Loucy (cell line): ENCODE measurements around the gene PSMA4.
"Not testable (repeated sequence)": the region's sequence is repeated elsewhere in the genome, so short reads cannot be mapped to it uniquely, and the experiment has no call there.

ENCODE experiments used
- H2AFZ ChIP-seq: fragments of 200-600 bp; sonication (generic); 2 replicates; pipeline ENCODE4 v1.6.0; 2016; ENCODE audit warnings: antibody characterized with exemption, mild to moderate bottlenecking, low read length, moderate library complexity
- H3F3A ChIP-seq: fragments of 200-600 bp; 2 replicates; pipeline ENCODE4 v1.6.0; 2016; ENCODE audit warnings: antibody characterized with exemption, low read depth, mild to moderate bottlenecking
- H3K27me3 ChIP-seq: fragments of 200-600 bp; sonication (generic); 2 replicates; pipeline ENCODE4 v1.6.1; 2014; ENCODE audit warnings: low read length, mild to moderate bottlenecking; ENCODE audit not compliant: insufficient read depth, poor library complexity, severe bottlenecking
- H3K36me3 ChIP-seq: fragments of 200-600 bp; sonication (generic); 2 replicates; pipeline ENCODE4 v1.6.1; 2016; ENCODE audit warnings: low read length; ENCODE audit not compliant: insufficient read depth
- H3K4me1 ChIP-seq: fragments of 200-600 bp; sonication (generic); 2 replicates; pipeline ENCODE4 v1.5.1; 2014; ENCODE audit warnings: low read length, mild to moderate bottlenecking; ENCODE audit not compliant: insufficient read depth, poor library complexity, severe bottlenecking
- H3K4me2 ChIP-seq: fragments of 200-600 bp; sonication (generic); 2 replicates; pipeline ENCODE4 v1.6.0; 2014; ENCODE audit warnings: antibody characterized with exemption, low read length, low read depth, mild to moderate bottlenecking; ENCODE audit not compliant: poor library complexity, severe bottlenecking
- H3K4me3 ChIP-seq: fragments of 200-600 bp; sonication (generic); 2 replicates; pipeline ENCODE4 v1.5.1; 2014; ENCODE audit warnings: low read length, mild to moderate bottlenecking, mixed read lengths; ENCODE audit not compliant: poor library complexity, severe bottlenecking
- H3K79me2 ChIP-seq: fragments of 200-600 bp; sonication (generic); 2 replicates; pipeline ENCODE4 v1.6.1; 2014; ENCODE audit warnings: low read length; ENCODE audit not compliant: insufficient read depth
- H3K9ac ChIP-seq: fragments of 200-600 bp; sonication (generic); 2 replicates; pipeline ENCODE4 v1.6.0; 2014; ENCODE audit warnings: mild to moderate bottlenecking, low read depth, low read length, moderate library complexity; ENCODE audit not compliant: poor library complexity, severe bottlenecking
- H3K9me2 ChIP-seq: fragments of 200-600 bp; sonication (generic); replicated peaks from 2 replicates; pipeline ENCODE4 v1.6.1; 2016; ENCODE audit warnings: low read depth, low read length, mixed read lengths
- H3K9me3 ChIP-seq: fragments of 200-600 bp; sonication (generic); 2 replicates; pipeline ENCODE4 v1.6.1; 2014; ENCODE audit warnings: mild to moderate bottlenecking, antibody characterized with exemption, low read length, low read depth; ENCODE audit not compliant: insufficient read depth
- H4K20me1 ChIP-seq: fragments of 200-600 bp; sonication (generic); 2 replicates; pipeline ENCODE4 v1.6.0; 2014; ENCODE audit warnings: antibody characterized with exemption, low read length, mild to moderate bottlenecking; ENCODE audit not compliant: insufficient read depth, poor library complexity, severe bottlenecking
- EZH2phosphoT487 ChIP-seq: fragments of 200-600 bp; IDR thresholded peaks from 2 replicates; pipeline ENCODE4 v1.6.1; 2018; ENCODE audit warnings: antibody characterized with exemption, mild to moderate bottlenecking, moderate library complexity, borderline replicate concordance
- TF ChIP-seq, protein P1 (sequence below): fragments of 200-600 bp; sonication (generic); conservative IDR thresholded peaks from 2 replicates; pipeline ENCODE4 v1.5.1; 2014; ENCODE audit warnings: mild to moderate bottlenecking, antibody characterized with exemption, low read length

The PSMA4 gene

DNA sequence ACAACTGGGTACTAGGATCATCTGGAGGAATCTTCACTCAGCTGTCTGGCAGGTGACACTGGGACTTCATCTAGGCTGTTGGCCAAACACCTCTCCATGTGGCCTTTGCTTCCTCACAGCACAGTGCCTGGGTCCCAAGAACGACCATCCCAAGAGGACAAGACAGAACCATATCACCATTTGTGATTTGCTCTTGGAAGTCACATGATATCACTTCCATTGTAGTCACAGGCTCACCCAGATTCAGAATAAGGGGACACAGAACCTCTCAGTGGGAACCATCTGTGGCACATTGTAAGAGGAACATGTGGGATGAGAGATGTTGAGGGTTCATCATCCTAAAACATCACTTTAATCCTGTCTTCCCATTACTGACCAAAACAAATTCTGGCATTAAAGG lies 1.9 kb upstream of the PSMA4 start:
- H3K4me2 ChIP-seq, result no peak overlapping the region
- peaks cover 33% of the 10 kb centered on the region for H3K79me2 ChIP-seq
- TF ChIP-seq, protein P1, sequence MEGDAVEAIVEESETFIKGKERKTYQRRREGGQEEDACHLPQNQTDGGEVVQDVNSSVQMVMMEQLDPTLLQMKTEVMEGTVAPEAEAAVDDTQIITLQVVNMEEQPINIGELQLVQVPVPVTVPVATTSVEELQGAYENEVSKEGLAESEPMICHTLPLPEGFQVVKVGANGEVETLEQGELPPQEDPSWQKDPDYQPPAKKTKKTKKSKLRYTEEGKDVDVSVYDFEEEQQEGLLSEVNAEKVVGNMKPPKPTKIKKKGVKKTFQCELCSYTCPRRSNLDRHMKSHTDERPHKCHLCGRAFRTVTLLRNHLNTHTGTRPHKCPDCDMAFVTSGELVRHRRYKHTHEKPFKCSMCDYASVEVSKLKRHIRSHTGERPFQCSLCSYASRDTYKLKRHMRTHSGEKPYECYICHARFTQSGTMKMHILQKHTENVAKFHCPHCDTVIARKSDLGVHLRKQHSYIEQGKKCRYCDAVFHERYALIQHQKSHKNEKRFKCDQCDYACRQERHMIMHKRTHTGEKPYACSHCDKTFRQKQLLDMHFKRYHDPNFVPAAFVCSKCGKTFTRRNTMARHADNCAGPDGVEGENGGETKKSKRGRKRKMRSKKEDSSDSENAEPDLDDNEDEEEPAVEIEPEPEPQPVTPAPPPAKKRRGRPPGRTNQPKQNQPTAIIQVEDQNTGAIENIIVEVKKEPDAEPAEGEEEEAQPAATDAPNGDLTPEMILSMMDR, result no peak
- no peak for TF ChIP-seq EZH2phosphoT487
- H3F3A ChIP-seq, result no peaks in the 10 kb centered on the region
- no peak overlapping the region for H2AFZ ChIP-seq
- H3K27me3 ChIP-seq, result no peaks in the 10 kb centered on the region
- no peaks in the 10 kb centered on the region for H3K9me3 ChIP-seq
- H3K4me3 ChIP-seq, result no peak overlapping the region
- 0 out of 2 replicates have a peak, but pooled peaks cover 5% of the 10 kb centered on the region for H3K36me3 ChIP-seq
- no peaks in the 10 kb centered on the region for H3K9me2 ChIP-seq
- H3K9ac ChIP-seq, result no peak overlapping the region
- peaks cover 29% of the 10 kb centered on the region for H3K4me1 ChIP-seq
- peaks cover 26% of the 10 kb centered on the region for H4K20me1 ChIP-seq

DNA sequence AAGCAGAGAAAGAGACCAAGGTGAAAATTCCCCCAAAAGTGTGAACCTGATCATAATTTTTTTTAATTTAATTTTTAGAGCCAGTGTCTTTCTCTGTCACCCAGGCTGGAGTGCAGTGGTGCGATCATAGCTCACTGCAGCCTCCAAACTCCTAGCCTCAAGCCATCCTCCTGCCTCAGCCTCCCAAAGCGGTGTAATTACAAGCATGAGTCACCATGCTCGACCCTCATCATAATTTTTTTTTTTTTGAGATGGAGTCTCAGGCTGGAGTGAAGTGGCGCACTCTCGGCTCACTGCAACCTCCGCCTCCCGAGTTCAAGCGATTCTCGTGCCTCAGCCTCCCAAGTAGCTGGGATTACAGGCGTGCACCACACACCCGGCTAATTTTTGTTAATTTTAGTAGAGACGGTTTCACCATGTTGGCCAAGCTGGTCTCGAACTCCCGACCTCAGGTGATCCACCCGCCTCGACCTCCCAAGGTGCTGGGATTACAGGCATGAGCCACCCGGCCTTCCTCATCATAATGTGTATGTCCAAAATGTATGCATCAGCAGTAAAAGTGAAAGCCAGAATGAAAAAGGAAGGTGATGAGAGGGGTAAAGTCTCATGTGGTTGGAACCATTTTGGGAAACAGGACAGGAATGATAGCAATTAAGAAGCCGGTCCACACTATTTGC lies 642 bp upstream of the PSMA4 start:
- H3K36me3 ChIP-seq, H3K9me3 ChIP-seq, H3F3A ChIP-seq, H3K9me2 ChIP-seq, H3K27me3 ChIP-seq: not testable (repeated sequence)
- H3K4me3 ChIP-seq, result peak overlapping the region; percentile 95
- H3K4me2 ChIP-seq, result peak overlapping the region; percentile 97
- peak overlapping the region; percentile 88 for H2AFZ ChIP-seq
- peaks cover 34% of the 10 kb centered on the region for H3K4me1 ChIP-seq
- peaks cover 46% of the 10 kb centered on the region for H3K79me2 ChIP-seq
- peaks cover 37% of the 10 kb centered on the region for H4K20me1 ChIP-seq
- H3K9ac ChIP-seq, result peak overlapping the region; percentile 91

DNA sequence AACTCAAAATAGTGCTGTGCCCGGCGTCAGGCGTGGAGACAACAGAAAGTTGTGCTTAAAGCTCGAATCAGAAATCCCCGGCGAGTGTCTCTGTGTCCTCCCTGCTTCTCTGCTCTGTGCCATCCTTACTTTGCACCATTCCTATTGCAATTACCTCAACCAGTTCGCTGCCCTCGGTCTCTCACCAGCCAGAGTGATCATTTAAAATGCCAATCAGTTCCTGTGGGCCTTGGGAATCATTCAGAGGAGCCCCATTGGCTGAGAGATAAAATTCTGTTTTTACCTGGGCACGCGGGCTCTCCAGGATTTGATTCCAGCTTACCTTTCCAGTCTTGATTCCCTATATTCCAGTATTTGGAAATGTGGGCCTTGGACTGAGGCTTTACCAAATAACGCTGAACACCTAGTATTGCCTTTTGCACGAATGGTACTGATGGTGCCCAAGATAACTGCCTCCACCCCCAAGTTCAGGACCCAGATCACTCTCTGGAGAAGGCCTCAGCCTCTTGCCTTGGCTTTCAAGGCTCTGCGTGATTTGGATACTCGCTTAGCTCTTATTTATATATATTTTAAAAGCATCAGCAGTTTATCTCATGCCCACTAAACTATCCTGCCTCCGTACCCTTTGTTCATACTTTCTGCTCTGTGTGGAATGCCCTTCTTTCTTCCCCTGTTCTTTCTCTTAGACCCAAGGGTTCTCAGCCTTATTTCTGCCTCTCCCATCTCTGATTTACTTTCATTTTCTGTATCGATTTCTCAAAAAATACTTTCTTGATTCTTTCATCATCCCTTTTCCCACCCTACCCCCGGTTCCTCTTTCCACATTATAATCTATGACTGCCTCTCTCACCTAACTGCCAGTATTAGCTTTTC lies 863 bp downstream of the PSMA4 start:
- Histone ChIP-seq H3K36me3 (peaks cover 22% of the 10 kb centered on the region), H3K9ac (peak overlapping the region; percentile 91), H2AFZ (peak overlapping the region; percentile 88)

More for the DNA sequence above, 863 bp downstream of the PSMA4 start:
- H3K4me2 ChIP-seq, result peak overlapping the region; percentile 97
- no peaks in the 10 kb centered on the region for H3K9me3 ChIP-seq
- H4K20me1 ChIP-seq, result peaks cover 48% of the 10 kb centered on the region
- no peaks in the 10 kb centered on the region for H3F3A ChIP-seq
- H3K4me3 ChIP-seq, result peak overlapping the region; percentile 95
- no peaks in the 10 kb centered on the region for H3K9me2 ChIP-seq
- H3K79me2 ChIP-seq, result peaks cover 61% of the 10 kb centered on the region
- peaks cover 45% of the 10 kb centered on the region for H3K4me1 ChIP-seq
- no peaks in the 10 kb centered on the region for H3K27me3 ChIP-seq
- TF ChIP-seq, protein P1, result no peak
